GM12878 (cell line): ENCODE measurements around the gene RFTN2.

Experiments
- CEBPB ChIP-seq, 2 experiments: fragments of 150-350 bp in 1 of 2; IDR thresholded peaks; 2 replicates each; pipeline ENCODE4 v1.6.1; 2012 to 2014; ENCODE audit warnings: low read depth in 2 of 2, low read length in 2 of 2, borderline replicate concordance in 1 of 2, inconsistent platforms in 1 of 2
- CTCF ChIP-seq, 3 experiments: IDR thresholded peaks in 2 of 3; conservative IDR thresholded peaks in 1 of 3; 2 replicates each; pipeline ENCODE4 v1.5.1; 2011; ENCODE audit warnings: low read depth in 3 of 3, low read length in 3 of 3, mild to moderate bottlenecking in 3 of 3, control low read depth in 2 of 3, moderate library complexity in 2 of 3, inconsistent platforms in 1 of 3, mixed read lengths in 1 of 3; ENCODE audit not compliant: control insufficient read depth in 2 of 3, insufficient read depth in 1 of 3; ENCODE audit errors: extremely low read depth in 1 of 3
- E2F8 ChIP-seq: fragments of 450-650 bp; IDR thresholded peaks from 2 replicates; pipeline ENCODE4 v1.6.1; 2018; ENCODE audit warnings: mild to moderate bottlenecking, low read depth, moderate library complexity; ENCODE audit not compliant: partially characterized antibody
- GABPA ChIP-seq: IDR thresholded peaks from 2 replicates; pipeline ENCODE4 v1.6.1; 2014; ENCODE audit warnings: antibody characterized with exemption, low read depth, mild to moderate bottlenecking, inconsistent platforms
- NR2C2 ChIP-seq: IDR thresholded peaks from 2 replicates; pipeline ENCODE4 v1.6.1; 2011; ENCODE audit warnings: borderline replicate concordance, low read depth; ENCODE audit not compliant: control insufficient read depth, insufficient read length
- POLR2A ChIP-seq: IDR thresholded peaks from 2 replicates; pipeline ENCODE4 v1.6.1; 2011; ENCODE audit warnings: low read depth, mild to moderate bottlenecking, low read length
- RAD21 ChIP-seq: IDR thresholded peaks from 2 replicates; pipeline ENCODE4 v1.6.1; 2011; ENCODE audit warnings: mild to moderate bottlenecking, low read depth, low read length, moderate library complexity; ENCODE audit not compliant: insufficient read depth
- SMC3 ChIP-seq: IDR thresholded peaks from 2 replicates; pipeline ENCODE4 v1.6.1; 2011; ENCODE audit warnings: low read length, improper control_type of control experiment, borderline replicate concordance
- YY1 ChIP-seq: IDR thresholded peaks from 2 replicates; pipeline ENCODE4 v1.6.1; 2011; ENCODE audit warnings: low read depth, mild to moderate bottlenecking, low read length
- ZZZ3 ChIP-seq: IDR thresholded peaks from 2 replicates; pipeline ENCODE4 v1.6.1; 2011; ENCODE audit warnings: low read depth; ENCODE audit not compliant: control insufficient read depth, insufficient read length

- TF ChIP-seq CEBPB (IDR thresholded peaks at IDR 0.05; ENCODE audit: borderline replicate concordance in 1 of 2, low read depth in 2 of 2, low read length in 2 of 2) (no peak), CTCF (IDR thresholded peaks at IDR 0.05 in 2 of 3, conservative IDR thresholded peaks at IDR 0.05 in 1 of 3; ENCODE audit: control insufficient read depth in 2 of 3, extremely low read depth in 1 of 3, insufficient read depth in 1 of 3, low read depth in 3 of 3, low read length in 3 of 3) (no peak), POLR2A (no peak), NR2C2 (no peak), GABPA (no peak), SMC3 (no peak), E2F8 (no peak), YY1 (no peak), ZZZ3 (no peak), RAD21 (no peak)
Measured at GRCh38 chr2:197601726-197602125, 73.7 kb downstream of the RFTN2 start.
